ENCODE measurements around the gene PTPRU. TPM values are rescaled to one million over a fixed set of nuclear protein-coding genes. Genes with fewer than 3 reads are reported as not detected.
"Not testable (repeated sequence)": the region's sequence is repeated elsewhere in the genome, so short reads cannot be mapped to it uniquely, and the experiment has no call there.

The PTPRU gene
- total RNA-seq, 1 experiment from 2014 or later: 54.5 TPM

GRCh38 chr1:29297450-29297849 lies 61.1 kb downstream of the PTPRU start:
- BruUV-seq (replicated peaks): no TSS peak
- no peak for DNase-seq
- Mint-ChIP-seq H3K4me3 (ENCODE audit: low read depth, unreplicated experiment) (no peak overlapping the region), H3K27me3 (ENCODE audit: unreplicated experiment) (no peaks in the 10 kb centered on the region), H3K4me1 (ENCODE audit: low read depth, unreplicated experiment) (no peaks in the 10 kb centered on the region), H3K36me3 (ENCODE audit: insufficient read depth, unreplicated experiment) (peaks cover 4% of the 10 kb centered on the region), H3K27ac (ENCODE audit: unreplicated experiment) (no peak overlapping the region), H3K9me3 (ENCODE audit: low read depth, unreplicated experiment) (no peaks in the 10 kb centered on the region)
- intact Hi-C loops (cut with micrococcal nuclease; ENCODE audit: unreplicated experiment): no loop called here
- TF ChIP-seq, protein P1, sequence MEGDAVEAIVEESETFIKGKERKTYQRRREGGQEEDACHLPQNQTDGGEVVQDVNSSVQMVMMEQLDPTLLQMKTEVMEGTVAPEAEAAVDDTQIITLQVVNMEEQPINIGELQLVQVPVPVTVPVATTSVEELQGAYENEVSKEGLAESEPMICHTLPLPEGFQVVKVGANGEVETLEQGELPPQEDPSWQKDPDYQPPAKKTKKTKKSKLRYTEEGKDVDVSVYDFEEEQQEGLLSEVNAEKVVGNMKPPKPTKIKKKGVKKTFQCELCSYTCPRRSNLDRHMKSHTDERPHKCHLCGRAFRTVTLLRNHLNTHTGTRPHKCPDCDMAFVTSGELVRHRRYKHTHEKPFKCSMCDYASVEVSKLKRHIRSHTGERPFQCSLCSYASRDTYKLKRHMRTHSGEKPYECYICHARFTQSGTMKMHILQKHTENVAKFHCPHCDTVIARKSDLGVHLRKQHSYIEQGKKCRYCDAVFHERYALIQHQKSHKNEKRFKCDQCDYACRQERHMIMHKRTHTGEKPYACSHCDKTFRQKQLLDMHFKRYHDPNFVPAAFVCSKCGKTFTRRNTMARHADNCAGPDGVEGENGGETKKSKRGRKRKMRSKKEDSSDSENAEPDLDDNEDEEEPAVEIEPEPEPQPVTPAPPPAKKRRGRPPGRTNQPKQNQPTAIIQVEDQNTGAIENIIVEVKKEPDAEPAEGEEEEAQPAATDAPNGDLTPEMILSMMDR (IDR thresholded peaks at IDR 0.05; ENCODE audit: unreplicated experiment): no peak
- CTCF ChIA-PET: interaction anchor here (0.6 kb wide), 1 partner anchor 362 kb away, joined by 3 read pairs; no protein-coding TSS in a partner anchor

GRCh38 chr1:29298246-29298645 lies 61.9 kb downstream of the PTPRU start:
- TF ChIP-seq, protein P1 (IDR thresholded peaks at IDR 0.05; ENCODE audit: unreplicated experiment): no peak
- no peak for DNase-seq
- no peak overlapping the region for H3K4me3 Mint-ChIP-seq (ENCODE audit: low read depth, unreplicated experiment)
- no peaks in the 10 kb centered on the region for H3K9me3 Mint-ChIP-seq (ENCODE audit: low read depth, unreplicated experiment)
- CTCF ChIA-PET: no interaction called here
- H3K36me3 Mint-ChIP-seq (ENCODE audit: insufficient read depth, unreplicated experiment): peaks cover 4% of the 10 kb centered on the region
- no peaks in the 10 kb centered on the region for H3K4me1 Mint-ChIP-seq (ENCODE audit: low read depth, unreplicated experiment)
- no peak overlapping the region for H3K27ac Mint-ChIP-seq (ENCODE audit: unreplicated experiment)
- no peaks in the 10 kb centered on the region for H3K27me3 Mint-ChIP-seq (ENCODE audit: unreplicated experiment)
- BruUV-seq (replicated peaks): no TSS peak
- intact Hi-C loops (cut with micrococcal nuclease; ENCODE audit: unreplicated experiment): no loop called here

- CTCF ChIA-PET: no interaction called here
- intact Hi-C loops (cut with micrococcal nuclease; ENCODE audit: unreplicated experiment): no loop called here
- H3K4me1 Mint-ChIP-seq (ENCODE audit: low read depth, unreplicated experiment): no peaks in the 10 kb centered on the region
Observed at GRCh38 chr1:29299446-29299845, 63.1 kb downstream of the PTPRU start.

GRCh38 chr1:29301732-29302131 lies 65.4 kb downstream of the PTPRU start:
- H3K4me3 Mint-ChIP-seq (ENCODE audit: low read depth, unreplicated experiment); H3K4me1 Mint-ChIP-seq (ENCODE audit: low read depth, unreplicated experiment); intact Hi-C loops (cut with micrococcal nuclease; ENCODE audit: unreplicated experiment); H3K9me3 Mint-ChIP-seq (ENCODE audit: low read depth, unreplicated experiment); BruUV-seq (replicated peaks); CTCF ChIA-PET; DNase-seq; H3K27ac Mint-ChIP-seq (ENCODE audit: unreplicated experiment); H3K27me3 Mint-ChIP-seq (ENCODE audit: unreplicated experiment); H3K36me3 Mint-ChIP-seq (ENCODE audit: insufficient read depth, unreplicated experiment): not testable (repeated sequence)

More at GRCh38 chr1:29299446-29299845, 63.1 kb downstream of the PTPRU start:
- Mint-ChIP-seq H3K4me3 (ENCODE audit: low read depth, unreplicated experiment) (no peak overlapping the region), H3K9me3 (ENCODE audit: low read depth, unreplicated experiment) (no peaks in the 10 kb centered on the region), H3K36me3 (ENCODE audit: insufficient read depth, unreplicated experiment) (no peaks in the 10 kb centered on the region), H3K27me3 (ENCODE audit: unreplicated experiment) (no peaks in the 10 kb centered on the region), H3K27ac (ENCODE audit: unreplicated experiment) (no peak overlapping the region)
- no peak for DNase-seq
- TF ChIP-seq, protein P1 (IDR thresholded peaks at IDR 0.05; ENCODE audit: unreplicated experiment): no peak
- no TSS peak for BruUV-seq (replicated peaks)

- CTCF ChIA-PET: no interaction called here
- intact Hi-C loops (cut with micrococcal nuclease; ENCODE audit: unreplicated experiment): no loop called here
- H3K36me3 Mint-ChIP-seq (ENCODE audit: insufficient read depth, unreplicated experiment): no peaks in the 10 kb centered on the region
- H3K27me3 Mint-ChIP-seq (ENCODE audit: unreplicated experiment): no peaks in the 10 kb centered on the region
- BruUV-seq (replicated peaks): no TSS peak
- no peak overlapping the region for H3K27ac Mint-ChIP-seq (ENCODE audit: unreplicated experiment)
- TF ChIP-seq, protein P1 (IDR thresholded peaks at IDR 0.05; ENCODE audit: unreplicated experiment): no peak
- no peak for DNase-seq
- H3K4me1 Mint-ChIP-seq (ENCODE audit: low read depth, unreplicated experiment): no peaks in the 10 kb centered on the region
- H3K4me3 Mint-ChIP-seq (ENCODE audit: low read depth, unreplicated experiment): no peak overlapping the region
- no peaks in the 10 kb centered on the region for H3K9me3 Mint-ChIP-seq (ENCODE audit: low read depth, unreplicated experiment)
Observed at GRCh38 chr1:29303201-29304024, 67.1 kb downstream of the PTPRU start.
